HG03571 (cell line): ENCODE results near the gene FOXJ3.

Experiments
- ATAC-seq: cut with Tn5 transposase; IDR thresholded peaks from one replicate; pipeline ENCODE4 v1.9.1; 2021; ENCODE audit not compliant: unreplicated experiment

The FOXJ3 gene

DNA sequence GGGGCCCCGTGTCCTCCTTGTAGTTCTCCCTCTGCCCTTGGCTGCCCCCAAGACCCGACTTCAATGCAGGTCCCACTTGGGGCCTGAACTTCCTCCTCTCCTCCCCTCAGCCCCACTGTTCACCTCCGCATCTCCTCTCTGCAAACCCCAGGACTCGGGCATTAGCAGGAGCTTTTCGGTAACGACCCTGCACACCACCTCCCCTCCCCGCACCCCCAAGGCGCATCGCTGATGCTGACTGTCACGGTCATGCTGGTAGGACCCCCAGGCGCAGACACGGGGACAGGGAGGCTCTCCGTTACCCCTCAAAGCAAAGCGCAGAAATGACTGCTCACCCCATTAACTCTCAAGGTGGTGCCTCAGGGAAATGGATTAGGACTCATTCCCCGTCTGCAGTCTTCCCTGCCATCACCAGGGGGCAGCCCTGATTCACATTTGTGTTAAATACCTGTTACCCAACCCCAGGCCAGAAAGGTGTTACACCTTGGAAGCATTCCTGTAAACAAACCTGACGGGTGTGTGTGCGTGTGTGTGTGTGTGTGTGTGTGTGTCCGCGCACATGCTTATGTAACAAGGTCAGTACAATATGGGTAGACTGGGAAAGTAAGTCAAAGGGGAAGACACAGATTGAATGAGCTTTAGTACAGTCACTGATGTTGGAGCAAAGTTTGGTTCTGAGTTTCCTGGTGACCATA, 188.3 kb downstream of the FOXJ3 start:
- ATAC-seq: no peak

GRCh38 chr1:42145764-42146625, 189.0 kb downstream of the FOXJ3 start:
- no peak for ATAC-seq

DNA sequence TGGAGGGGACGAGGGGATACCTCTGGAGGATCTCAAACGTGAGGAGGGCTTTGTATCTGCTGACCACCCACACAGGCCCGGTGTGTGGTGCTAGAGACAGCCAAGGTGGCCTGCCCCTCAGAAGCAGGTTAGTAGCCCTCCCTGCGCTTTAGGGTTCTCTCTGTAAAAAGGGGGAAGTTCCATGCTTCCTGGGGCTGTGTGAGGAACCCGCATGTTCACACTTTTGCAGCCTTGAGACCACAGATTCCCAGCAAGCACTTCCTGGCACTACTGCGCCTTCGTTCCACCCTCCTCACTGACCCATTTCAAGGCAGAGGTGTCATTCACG, 189.7 kb downstream of the FOXJ3 start:
- no peak for ATAC-seq

DNA sequence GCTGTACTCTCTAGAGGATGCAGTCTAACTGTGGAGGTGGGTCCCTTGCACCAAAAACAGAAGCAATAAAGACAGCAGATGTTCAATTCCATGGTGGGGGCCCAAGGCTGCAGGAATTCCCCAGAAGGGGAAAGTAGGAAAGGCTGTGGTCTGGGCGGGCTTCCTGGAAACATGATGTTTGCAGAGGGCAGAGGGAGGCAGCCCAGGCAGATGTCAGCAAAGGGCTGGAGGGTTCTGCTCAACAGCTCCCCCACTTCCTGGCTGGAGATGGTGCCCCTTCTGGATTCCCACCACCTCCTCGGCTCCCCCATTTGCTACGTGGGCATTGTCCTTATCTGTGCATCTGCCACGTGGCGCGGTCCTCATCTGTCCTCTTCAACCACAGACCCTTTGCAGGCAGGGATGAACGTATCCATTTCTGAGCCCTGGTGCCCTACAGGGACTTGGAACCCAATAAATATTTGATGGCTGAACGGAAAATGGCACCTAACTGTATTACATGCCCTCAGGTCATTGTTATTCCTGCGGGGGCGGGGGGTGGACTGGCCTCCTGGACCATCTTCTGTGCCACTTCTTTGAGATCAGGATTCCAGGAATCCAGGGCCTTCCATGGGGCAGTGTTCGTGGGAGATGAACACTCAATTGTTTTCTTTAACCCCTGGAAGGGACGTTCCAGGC, 190.2 kb downstream of the FOXJ3 start:
- ATAC-seq: no peak

- no peak for ATAC-seq
These were observed 190.9 kb downstream of the FOXJ3 start for GRCh38 chr1:42143896-42144710.

- no peak for ATAC-seq
These were observed 191.9 kb downstream of the FOXJ3 start for GRCh38 chr1:42142894-42143675.

GRCh38 chr1:42141978-42142377, 193.1 kb downstream of the FOXJ3 start:
- ATAC-seq: no peak

DNA sequence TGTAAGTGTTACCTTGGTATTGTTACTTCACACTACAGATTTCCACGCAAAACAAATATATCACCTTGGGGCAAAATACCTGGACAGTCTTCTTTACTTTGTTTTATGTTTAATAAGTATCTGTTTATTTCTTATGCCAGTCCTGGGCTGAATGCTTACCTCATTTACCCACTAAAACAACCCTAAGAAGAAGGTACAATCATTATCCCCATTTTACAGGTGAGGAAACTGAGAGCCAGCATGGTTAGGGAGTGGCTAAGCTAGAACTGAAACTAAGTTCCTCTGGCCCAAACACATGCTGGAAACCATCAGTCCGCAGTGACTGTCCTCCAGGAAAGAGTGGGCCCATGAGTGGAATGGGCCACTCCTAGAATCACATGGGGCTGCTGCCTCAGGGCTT, 194.8 kb downstream of the FOXJ3 start:
- no peak for ATAC-seq

DNA sequence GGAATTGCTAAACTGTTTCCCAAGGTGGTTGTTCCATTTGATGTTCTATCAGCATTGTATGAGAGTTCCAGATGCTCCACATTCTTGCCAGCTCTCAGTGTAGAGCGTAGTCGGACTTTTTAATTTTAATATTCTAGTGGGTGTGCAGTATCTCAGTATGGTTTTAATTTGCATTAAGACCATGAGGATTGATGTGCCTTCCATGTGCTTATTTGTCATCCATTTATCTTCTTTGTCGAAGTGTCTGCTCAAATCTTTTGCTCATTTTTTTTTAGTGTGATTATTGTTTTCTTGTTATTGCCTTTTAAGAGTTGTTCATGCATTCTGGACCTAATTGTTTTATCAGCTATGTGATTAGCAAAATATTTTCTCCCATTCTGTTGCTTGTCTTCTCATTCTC, 195.6 kb downstream of the FOXJ3 start:
- no peak for ATAC-seq

DNA sequence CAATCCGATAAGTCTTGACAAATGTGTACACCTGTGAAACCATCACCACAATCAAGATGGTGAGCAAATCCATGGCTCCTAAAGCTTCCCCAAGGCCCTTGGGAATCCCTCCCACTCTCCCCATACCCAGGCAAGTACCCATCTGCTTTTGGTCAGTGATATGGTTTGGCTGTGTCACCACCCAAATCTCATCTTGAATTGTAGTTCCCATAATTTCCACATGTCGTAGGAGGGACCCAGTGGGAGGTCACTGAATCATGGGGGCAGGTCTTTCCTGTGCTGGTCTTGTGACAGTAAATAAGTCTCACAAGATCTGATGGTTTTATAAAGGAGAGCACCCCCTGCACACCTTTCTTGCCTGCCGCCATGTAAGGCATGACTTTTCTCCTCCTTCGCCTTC, 196.4 kb downstream of the FOXJ3 start:
- no peak for ATAC-seq

DNA sequence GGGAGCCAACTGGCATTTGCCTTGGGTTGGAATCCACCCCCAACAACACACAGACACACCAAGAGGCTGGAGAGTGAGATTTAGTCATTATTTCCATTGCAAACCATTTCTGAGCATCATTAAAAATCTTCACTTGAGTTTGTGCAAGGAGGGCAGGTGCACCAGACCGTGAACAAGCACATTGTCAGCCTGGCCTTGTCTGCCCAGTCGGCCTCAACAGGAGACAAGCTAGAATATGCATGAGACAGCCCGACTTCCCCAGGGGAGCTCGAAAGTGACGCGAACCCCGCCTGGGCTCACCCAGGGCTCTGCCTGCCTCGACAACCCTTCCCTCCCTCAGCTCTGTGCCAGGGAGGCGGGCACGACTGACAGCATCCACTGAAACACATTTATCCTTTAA, 197.3 kb downstream of the FOXJ3 start:
- ATAC-seq: no peak

GRCh38 chr1:42136466-42136865, 198.6 kb downstream of the FOXJ3 start:
- no peak for ATAC-seq

- no peak for ATAC-seq
These were observed 199.6 kb downstream of the FOXJ3 start for GRCh38 chr1:42135426-42135825.

- ATAC-seq: no peak
These were observed 201.1 kb downstream of the FOXJ3 start for GRCh38 chr1:42133809-42134526.

DNA sequence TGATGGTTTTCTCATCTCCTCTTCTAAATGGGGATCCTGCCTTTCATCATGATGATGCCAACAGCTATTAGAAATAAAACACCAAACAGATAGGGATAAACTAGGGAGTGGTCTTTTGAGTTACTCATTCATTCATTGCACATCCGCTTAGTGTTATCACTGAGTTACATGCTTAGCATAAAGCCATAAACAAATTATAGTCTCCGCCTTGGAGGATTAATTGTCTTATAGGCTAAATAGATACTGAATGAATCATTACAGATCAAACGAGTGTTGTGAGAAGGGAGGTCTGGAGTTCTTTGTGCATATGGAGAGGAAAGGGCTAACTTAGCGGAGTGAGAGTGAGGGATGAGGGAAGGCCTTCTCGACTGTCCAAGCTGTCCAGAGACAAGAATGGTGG, 201.6 kb downstream of the FOXJ3 start:
- ATAC-seq: no peak

DNA sequence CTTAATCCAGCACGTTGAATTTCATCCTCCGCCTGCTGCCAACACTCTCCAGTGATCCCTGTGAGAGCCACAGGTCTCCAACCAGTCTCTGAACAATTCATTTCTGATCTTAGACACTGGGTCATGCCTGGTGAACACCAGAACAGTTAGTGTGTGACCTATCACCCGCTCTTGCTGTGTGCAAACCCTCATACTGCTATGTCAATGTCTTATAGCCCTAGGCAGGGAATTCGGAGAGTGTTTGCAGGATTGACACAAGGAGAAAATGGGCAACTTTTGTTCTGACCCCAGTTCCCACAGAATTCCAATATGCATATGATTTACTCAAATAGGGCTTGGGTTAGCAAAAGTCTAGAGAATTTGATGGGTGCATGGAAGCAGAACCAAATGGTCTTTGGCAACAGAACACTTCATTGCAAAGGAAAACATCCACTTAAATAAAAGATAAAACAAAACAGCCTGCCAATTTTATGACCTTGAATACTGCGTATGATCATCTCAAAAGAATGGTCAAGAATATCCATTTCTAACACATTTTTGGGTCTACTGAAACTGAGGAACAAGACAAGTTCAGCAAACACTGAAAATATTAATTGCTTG, 204.9 kb downstream of the FOXJ3 start:
- ATAC-seq: no peak

DNA sequence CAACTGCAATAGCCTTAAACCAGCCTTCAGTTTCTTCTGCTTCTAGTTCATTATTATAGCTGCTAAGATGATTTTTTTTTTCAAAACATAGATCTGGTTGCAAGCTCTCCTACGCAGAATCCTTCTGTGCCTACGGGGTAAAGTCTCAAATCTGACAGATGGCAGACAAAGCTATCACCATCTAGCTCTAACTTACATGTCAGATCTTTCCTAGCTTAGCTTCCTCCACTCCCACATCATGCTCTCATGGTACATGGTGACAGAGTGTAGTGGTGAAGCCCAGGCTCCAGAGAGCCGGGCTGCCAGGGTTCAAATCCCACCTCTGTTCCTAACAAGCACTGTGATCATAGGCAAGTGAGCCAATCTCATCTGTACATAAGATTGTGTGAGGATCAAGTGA, 206.1 kb downstream of the FOXJ3 start:
- no peak for ATAC-seq

DNA sequence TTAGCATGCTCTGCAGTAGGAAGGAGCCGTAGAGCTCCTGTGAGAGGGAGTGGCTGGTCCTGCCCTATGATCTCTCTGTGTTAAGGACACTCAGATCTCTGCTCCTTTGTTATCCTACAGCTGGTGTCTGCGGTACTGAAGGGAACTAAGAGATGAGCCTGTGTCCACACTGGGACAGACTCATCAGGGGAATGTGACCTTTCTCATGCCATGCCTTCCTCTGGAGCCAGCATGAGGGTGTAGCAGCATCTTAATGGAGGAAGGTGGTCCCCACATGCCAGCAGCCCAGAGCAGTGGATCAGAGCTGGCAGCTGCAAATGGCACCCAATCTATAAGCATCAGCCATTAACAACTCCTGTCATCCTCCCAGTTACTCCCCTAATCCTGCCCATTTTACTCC, 206.5 kb downstream of the FOXJ3 start:
- ATAC-seq: no peak

- no peak for ATAC-seq
These were observed 207.3 kb downstream of the FOXJ3 start for GRCh38 chr1:42127767-42128166.
